ENCODE results near the gene LRP1.

Gene LRP1

GRCh38 chr12:57188090-57188425 lies 59.8 kb downstream of the LRP1 start:
- H3K4me2 ChIP-seq: peak overlapping the region in 1 of 11 experiments; percentile 28; a peak in 2 of 22 replicates
- peaks cover 0 to 8% (median 0%) of the 10 kb centered on the region in 10 experiments; a peak in 3 of 20 replicates for H3K4me1 ChIP-seq
- 0 out of 22 replicates have a peak overlapping the region, but pooled peaks of 1 of the 11 experiments have one; percentile 1 for H3K9ac ChIP-seq
- H3K36me3 ChIP-seq: peaks cover 19 to 100% (median 59%) of the 10 kb centered on the region in 11 experiments; a peak in 17 of 22 replicates
- no peaks in the 10 kb centered on the region for H3K9me3 ChIP-seq (replicated peaks in 1 of 11)
- TF ChIP-seq Cebpa-rat (IDR thresholded peaks at IDR 0.05): no peak
- no peaks in the 10 kb centered on the region for H3K27me3 ChIP-seq
- H3K4me3 ChIP-seq: no peak overlapping the region
- no peak overlapping the region for H3K27ac ChIP-seq
- H4K20me1 ChIP-seq: peaks cover 0 to 97% (median 0%) of the 10 kb centered on the region in 11 experiments; a peak in 12 of 22 replicates

GRCh38 chr12:57190037-57190436 lies 61.8 kb downstream of the LRP1 start:
- no peaks in the 10 kb centered on the region for H3K9me3 ChIP-seq (replicated peaks in 1 of 11)
- no peak for TF ChIP-seq Cebpa-rat (IDR thresholded peaks at IDR 0.05)
- H3K36me3 ChIP-seq: peaks cover 18 to 100% (median 47%) of the 10 kb centered on the region in 11 experiments; a peak in 17 of 22 replicates
- H3K4me1 ChIP-seq: peaks cover 0 to 8% (median 4%) of the 10 kb centered on the region in 10 experiments; a peak in 15 of 20 replicates
- no peaks in the 10 kb centered on the region for H3K27me3 ChIP-seq
- no peak overlapping the region for H3K4me3 ChIP-seq
- no peak overlapping the region for H3K27ac ChIP-seq
- no peak overlapping the region for H3K4me2 ChIP-seq
- H4K20me1 ChIP-seq: peaks cover 0 to 97% (median 6%) of the 10 kb centered on the region in 11 experiments; a peak in 12 of 22 replicates
- no peak overlapping the region for H3K9ac ChIP-seq

GRCh38 chr12:57190821-57191220 lies 62.5 kb downstream of the LRP1 start:
- H3K9ac ChIP-seq: no peak overlapping the region
- peaks cover 11 to 100% (median 42%) of the 10 kb centered on the region in 11 experiments; a peak in 17 of 22 replicates for H3K36me3 ChIP-seq
- no peaks in the 10 kb centered on the region for H3K27me3 ChIP-seq
- peaks cover 0 to 97% (median 13%) of the 10 kb centered on the region in 11 experiments; a peak in 15 of 22 replicates for H4K20me1 ChIP-seq
- no peak overlapping the region for H3K4me3 ChIP-seq
- H3K4me2 ChIP-seq: no peak overlapping the region
- H3K4me1 ChIP-seq: peaks cover 0 to 16% (median 12%) of the 10 kb centered on the region in 10 experiments; a peak in 16 of 20 replicates
- H3K27ac ChIP-seq: no peak overlapping the region
- no peak for TF ChIP-seq Cebpa-rat (IDR thresholded peaks at IDR 0.05)
- no peaks in the 10 kb centered on the region for H3K9me3 ChIP-seq (replicated peaks in 1 of 11)

GRCh38 chr12:57191410-57191809 lies 63.1 kb downstream of the LRP1 start:
- Histone ChIP-seq H4K20me1 (peaks cover 0 to 97% (median 16%) of the 10 kb centered on the region in 11 experiments; a peak in 15 of 22 replicates), H3K4me3 (no peak overlapping the region), H3K36me3 (peaks cover 7 to 100% (median 40%) of the 10 kb centered on the region in 11 experiments; a peak in 17 of 22 replicates), H3K9ac (no peak overlapping the region), H3K27me3 (no peaks in the 10 kb centered on the region), H3K4me2 (no peak overlapping the region), H3K27ac (no peak overlapping the region), H3K4me1 (peaks cover 0 to 22% (median 18%) of the 10 kb centered on the region in 10 experiments; a peak in 16 of 20 replicates), H3K9me3 (replicated peaks in 1 of 11) (no peaks in the 10 kb centered on the region)
- TF ChIP-seq Cebpa-rat (IDR thresholded peaks at IDR 0.05): no peak

- Histone ChIP-seq H3K27ac (no peak overlapping the region), H3K9ac (no peak overlapping the region), H3K4me3 (no peak overlapping the region), H4K20me1 (peaks cover 0 to 97% (median 22%) of the 10 kb centered on the region in 11 experiments; a peak in 14 of 22 replicates), H3K9me3 (replicated peaks in 1 of 11) (no peaks in the 10 kb centered on the region), H3K4me2 (no peak overlapping the region), H3K27me3 (no peaks in the 10 kb centered on the region), H3K4me1 (peaks cover 0 to 22% (median 21%) of the 10 kb centered on the region in 10 experiments; a peak in 16 of 20 replicates), H3K36me3 (peaks cover 21 to 100% (median 44%) of the 10 kb centered on the region in 11 experiments; a peak in 18 of 22 replicates)
- no peak for TF ChIP-seq Cebpa-rat (IDR thresholded peaks at IDR 0.05)
Observed at GRCh38 chr12:57192920-57193319, 64.6 kb downstream of the LRP1 start.

- Histone ChIP-seq H3K27ac (no peak overlapping the region), H3K4me1 (peaks cover 0 to 22% (median 20%) of the 10 kb centered on the region in 10 experiments; a peak in 16 of 20 replicates), H3K27me3 (no peaks in the 10 kb centered on the region), H3K4me2 (no peak overlapping the region), H3K9me3 (replicated peaks in 1 of 11) (no peaks in the 10 kb centered on the region), H3K9ac (no peak overlapping the region), H4K20me1 (peaks cover 0 to 98% (median 22%) of the 10 kb centered on the region in 11 experiments; a peak in 14 of 22 replicates), H3K4me3 (no peak overlapping the region), H3K36me3 (peaks cover 27 to 100% (median 48%) of the 10 kb centered on the region in 11 experiments; a peak in 18 of 22 replicates)
- TF ChIP-seq Cebpa-rat (IDR thresholded peaks at IDR 0.05): no peak
Observed at GRCh38 chr12:57193706-57194245, 65.5 kb downstream of the LRP1 start.

GRCh38 chr12:57194253-57194652 lies 66.0 kb downstream of the LRP1 start:
- no peak overlapping the region for H3K4me3 ChIP-seq
- peaks cover 27 to 100% (median 52%) of the 10 kb centered on the region in 11 experiments; a peak in 18 of 22 replicates for H3K36me3 ChIP-seq
- H3K27ac ChIP-seq: no peak overlapping the region
- H4K20me1 ChIP-seq: peaks cover 0 to 98% (median 22%) of the 10 kb centered on the region in 11 experiments; a peak in 14 of 22 replicates
- H3K9ac ChIP-seq: no peak overlapping the region
- 0 out of 22 replicates have a peak overlapping the region, but pooled peaks of 1 of the 11 experiments have one; percentile 12 for H3K4me2 ChIP-seq
- no peaks in the 10 kb centered on the region for H3K27me3 ChIP-seq
- TF ChIP-seq Cebpa-rat (IDR thresholded peaks at IDR 0.05): no peak
- H3K9me3 ChIP-seq (replicated peaks in 1 of 11): no peaks in the 10 kb centered on the region
- peaks cover 0 to 22% (median 20%) of the 10 kb centered on the region in 10 experiments; a peak in 16 of 20 replicates for H3K4me1 ChIP-seq

- TF ChIP-seq Cebpa-rat (IDR thresholded peaks at IDR 0.05): no peak
- peaks cover 33 to 100% (median 61%) of the 10 kb centered on the region in 11 experiments; a peak in 18 of 22 replicates for H3K36me3 ChIP-seq
- no peak overlapping the region for H3K27ac ChIP-seq
- peak overlapping the region in 9 of 11 experiments; percentile 37 to 78 (median 68); a peak in 18 of 22 replicates for H3K4me2 ChIP-seq
- H3K9ac ChIP-seq: no peak overlapping the region
- H4K20me1 ChIP-seq: peaks cover 0 to 97% (median 22%) of the 10 kb centered on the region in 11 experiments; a peak in 14 of 22 replicates
- H3K27me3 ChIP-seq: no peaks in the 10 kb centered on the region
- no peak overlapping the region for H3K4me3 ChIP-seq
- H3K4me1 ChIP-seq: peaks cover 0 to 22% (median 20%) of the 10 kb centered on the region in 10 experiments; a peak in 16 of 20 replicates
- H3K9me3 ChIP-seq (replicated peaks in 1 of 11): no peaks in the 10 kb centered on the region
Observed at GRCh38 chr12:57195186-57195585, 66.9 kb downstream of the LRP1 start.

All from BLaER1 treated with 17β-estradiol and CSF1 and Interleukin-3, amounts not matched to agents 10 nM and 100 nM (cell line).